ENCODE data around the gene RIT2.

DNA sequence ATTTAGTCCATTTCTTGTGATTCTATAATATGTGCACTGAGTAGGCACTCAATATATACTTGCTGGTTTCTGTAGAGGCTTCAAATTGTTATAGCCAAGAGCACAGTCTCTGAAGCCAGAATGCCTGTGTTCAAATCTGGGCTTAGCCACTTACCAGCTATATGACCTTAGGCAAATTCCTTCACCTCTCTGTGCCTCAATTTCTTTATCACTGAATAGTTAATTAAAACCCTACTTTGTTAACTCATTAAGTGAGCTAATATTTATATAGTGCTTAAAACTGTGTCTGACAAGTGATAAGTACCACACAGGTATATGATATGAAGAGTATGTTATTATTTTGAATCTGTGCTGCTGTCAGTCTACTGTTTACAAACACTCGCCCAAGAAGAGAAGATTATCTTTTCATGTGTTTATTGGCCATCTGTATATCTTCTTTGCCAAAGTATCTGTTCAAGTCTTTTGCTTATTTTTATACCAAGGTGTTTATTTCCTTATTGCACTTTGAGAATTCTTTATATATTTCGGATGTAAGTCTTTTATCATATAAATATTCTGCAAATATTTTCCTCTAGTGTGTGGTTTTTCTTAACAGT, 1.3 kb upstream of the RIT2 start:
- TF ChIP-seq, protein P1, sequence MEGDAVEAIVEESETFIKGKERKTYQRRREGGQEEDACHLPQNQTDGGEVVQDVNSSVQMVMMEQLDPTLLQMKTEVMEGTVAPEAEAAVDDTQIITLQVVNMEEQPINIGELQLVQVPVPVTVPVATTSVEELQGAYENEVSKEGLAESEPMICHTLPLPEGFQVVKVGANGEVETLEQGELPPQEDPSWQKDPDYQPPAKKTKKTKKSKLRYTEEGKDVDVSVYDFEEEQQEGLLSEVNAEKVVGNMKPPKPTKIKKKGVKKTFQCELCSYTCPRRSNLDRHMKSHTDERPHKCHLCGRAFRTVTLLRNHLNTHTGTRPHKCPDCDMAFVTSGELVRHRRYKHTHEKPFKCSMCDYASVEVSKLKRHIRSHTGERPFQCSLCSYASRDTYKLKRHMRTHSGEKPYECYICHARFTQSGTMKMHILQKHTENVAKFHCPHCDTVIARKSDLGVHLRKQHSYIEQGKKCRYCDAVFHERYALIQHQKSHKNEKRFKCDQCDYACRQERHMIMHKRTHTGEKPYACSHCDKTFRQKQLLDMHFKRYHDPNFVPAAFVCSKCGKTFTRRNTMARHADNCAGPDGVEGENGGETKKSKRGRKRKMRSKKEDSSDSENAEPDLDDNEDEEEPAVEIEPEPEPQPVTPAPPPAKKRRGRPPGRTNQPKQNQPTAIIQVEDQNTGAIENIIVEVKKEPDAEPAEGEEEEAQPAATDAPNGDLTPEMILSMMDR (IDR thresholded peaks at IDR 0.05), result no peak
- TF ChIP-seq POLR2A (IDR thresholded peaks at IDR 0.05), result no peak

Data from ovary (tissue), 3 donors.